ENCODE measurements around the gene GAB4. TPM values are rescaled to one million over a fixed set of nuclear protein-coding genes. Genes with fewer than 3 reads are reported as not detected.

GAB4 gene, protein sequence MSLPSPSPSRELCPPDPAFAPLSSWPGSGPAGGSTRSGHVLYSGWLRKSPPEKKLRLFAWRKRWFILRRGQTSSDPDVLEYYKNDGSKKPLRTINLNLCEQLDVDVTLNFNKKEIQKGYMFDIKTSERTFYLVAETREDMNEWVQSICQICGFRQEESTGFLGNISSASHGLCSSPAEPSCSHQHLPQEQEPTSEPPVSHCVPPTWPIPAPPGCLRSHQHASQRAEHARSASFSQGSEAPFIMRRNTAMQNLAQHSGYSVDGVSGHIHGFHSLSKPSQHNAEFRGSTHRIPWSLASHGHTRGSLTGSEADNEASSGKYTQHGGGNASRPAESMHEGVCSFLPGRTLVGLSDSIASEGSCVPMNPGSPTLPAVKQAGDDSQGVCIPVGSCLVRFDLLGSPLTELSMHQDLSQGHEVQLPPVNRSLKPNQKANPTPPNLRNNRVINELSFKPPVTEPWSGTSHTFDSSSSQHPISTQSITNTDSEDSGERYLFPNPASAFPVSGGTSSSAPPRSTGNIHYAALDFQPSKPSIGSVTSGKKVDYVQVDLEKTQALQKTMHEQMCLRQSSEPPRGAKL
- total RNA-seq (not detected), polyA plus RNA-seq (not detected)
- long read RNA-seq, donor 1: 0 reads
- long read RNA-seq, donor 2: 0 reads
- long read RNA-seq, donor 3: 0 reads

GRCh38 chr22:17007852-17008731, at the start of gene GAB4:
Gene GAB4 (minus strand): TSS chr22:17008222. CDS start chr22:17008114, 108 bp downstream.
- DNase-seq (no peak), ATAC-seq (no peak)
- Histone ChIP-seq H3K27me3 (peaks cover 0 to 59% (median 41%) of the 10 kb centered on the region in 7 donors), H3K27ac (no peak within 1 kb of the TSS), H3K4me3 (no peak within 1 kb of the TSS), H3K9me3 (peaks cover 0 to 18% (median 0%) of the 10 kb centered on the region in 11 donors), H3K4me1 (no peaks in the 10 kb centered on the region), H3K36me3 (no peaks in the 10 kb centered on the region)
- TF ChIP-seq CTCF (IDR thresholded peaks at IDR 0.05): no peak
- 62 to 71% methylated on average over 48 to 49 of the region's 49 CpGs for WGBS, 2 donors
- intact Hi-C loops (cut with DNase I): no loop called here

DNA sequence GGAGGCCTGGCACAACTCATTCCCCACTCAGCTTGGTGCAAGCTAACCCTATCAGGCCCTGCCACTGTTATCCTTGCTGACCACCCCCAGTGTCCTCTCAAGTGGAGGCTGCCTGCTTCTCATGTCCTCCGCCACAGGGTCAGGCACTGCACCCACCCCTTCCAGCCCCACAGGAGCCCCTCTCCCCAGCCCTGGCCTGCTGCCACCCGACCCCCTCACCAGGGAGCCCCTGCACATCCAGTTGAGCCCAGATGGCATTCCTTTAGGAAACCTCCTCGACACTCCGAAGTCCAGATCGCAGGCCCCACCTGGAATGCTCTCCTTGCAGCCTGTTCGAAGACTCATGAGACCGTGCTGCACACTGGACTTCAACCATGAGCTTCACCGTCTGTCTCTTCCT, 48.8 kb upstream of the GAB4 start:
- Histone ChIP-seq H3K9me3 (no peaks in the 10 kb centered on the region), H3K4me1 (peaks cover 0 to 4% (median 0%) of the 10 kb centered on the region in 9 donors), H3K36me3 (no peaks in the 10 kb centered on the region), H3K27ac (no peak overlapping the region), H3K4me3 (no peak overlapping the region), H3K27me3 (peaks cover 0 to 4% (median 0%) of the 10 kb centered on the region in 7 donors)
- intact Hi-C loops (cut with DNase I): loop anchor here in 6 of 10 donors (2.0 to 5.0 kb wide), 3 partner anchors 125 to 140 kb away; no protein-coding TSS in a partner anchor
- ATAC-seq (no peak), DNase-seq (no peak)
- no peak for TF ChIP-seq CTCF (IDR thresholded peaks at IDR 0.05)
- 74 to 79% methylated on average over 8 of the region's 8 CpGs for WGBS, 2 donors

GRCh38 chr22:17056058-17056457, 48.0 kb upstream of the GAB4 start:
- Histone ChIP-seq H3K4me1 (peaks cover 0 to 4% (median 0%) of the 10 kb centered on the region in 9 donors), H3K36me3 (peaks cover 0 to 2% (median 0%) of the 10 kb centered on the region in 9 donors), H3K27ac (no peak overlapping the region), H3K27me3 (no peaks in the 10 kb centered on the region), H3K9me3 (no peaks in the 10 kb centered on the region), H3K4me3 (no peak overlapping the region)
- intact Hi-C loops (cut with DNase I): loop anchor here in 6 of 10 donors (2.0 to 5.0 kb wide), 3 partner anchors 124 to 139 kb away; no protein-coding TSS in a partner anchor
- no peak for ATAC-seq
- no peak for DNase-seq
- 82% methylated on average over 5 of the region's 5 CpGs for WGBS, 2 donors
- no peak for TF ChIP-seq CTCF (IDR thresholded peaks at IDR 0.05)

DNA sequence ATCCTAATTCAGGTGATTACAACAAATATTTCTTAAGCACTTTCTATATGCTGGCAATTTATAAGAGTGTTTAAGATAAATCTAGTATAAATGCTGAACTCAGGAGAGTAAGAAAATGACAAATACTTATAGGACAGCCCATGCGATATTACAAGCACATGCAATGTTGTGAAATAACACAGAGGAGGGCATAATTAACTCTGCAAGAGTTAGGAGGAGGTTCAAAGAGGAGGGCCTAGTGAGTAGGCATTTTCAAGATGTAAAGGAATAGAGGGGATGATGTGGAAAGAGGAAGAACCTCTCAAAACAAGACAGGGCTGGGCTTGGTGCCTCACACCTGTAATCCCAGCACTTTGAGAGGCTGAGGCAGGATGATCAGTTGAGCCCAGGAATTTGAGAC, 39.6 kb upstream of the GAB4 start:
- Histone ChIP-seq H3K27ac (no peak overlapping the region), H3K4me3 (no peak overlapping the region), H3K27me3 (peaks cover 0 to 19% (median 0%) of the 10 kb centered on the region in 7 donors), H3K36me3 (peaks cover 0 to 5% (median 0%) of the 10 kb centered on the region in 9 donors), H3K9me3 (no peaks in the 10 kb centered on the region), H3K4me1 (peaks cover 0 to 13% (median 0%) of the 10 kb centered on the region in 9 donors)
- DNase-seq: no peak
- no peak for TF ChIP-seq CTCF (IDR thresholded peaks at IDR 0.05)
- WGBS, 2 donors: 93 to 96% methylated on average over 1 of the region's 1 CpG
- no peak for ATAC-seq
- intact Hi-C loops (cut with DNase I): no loop called here
